GM12878 (cell line): ENCODE measurements around the gene WARS2. TPM values are rescaled to one million over a fixed set of nuclear protein-coding genes. Genes with fewer than 3 reads are reported as not detected.

Experiments used
- ATAC-seq: fragments of 200-7000 bp; cut with Tn5 transposase; 3 replicates; pipeline ENCODE4 v1.9.1; 2020; ENCODE audit warnings: mild to moderate bottlenecking, moderate library complexity
- BruUV-seq: library from RNA; stranded (reverse); fragments of 400-500 nt; replicated peaks from 2 replicates; lab custom pipeline; 2021; lab: Mats Ljungman, UMichigan
- CTCF ChIA-PET: fragments of 300-600 bp; sonication (Branson Sonifier 250); formaldehyde crosslinking; extraction: SDS; loops from one replicate; lab custom pipeline; 2021; ENCODE audit warnings: inconsistent platforms; lab: Yijun Ruan, JAX
- POLR2A ChIA-PET: fragments of 350-600 bp; formaldehyde crosslinking; extraction: SDS; loops from one replicate; lab custom pipeline; 2021; ENCODE audit warnings: inconsistent platforms; lab: Charles Lee
- RAD21 ChIA-PET: fragments of 300-600 bp; sonication (Branson Sonifier 250); formaldehyde crosslinking; loops from one replicate; lab custom pipeline; 2023; ENCODE audit warnings: antibody characterized with exemption; ENCODE audit not compliant: unreplicated experiment; lab: Charles Lee
- SMC1A ChIA-PET: fragments of 300-600 bp; sonication (Branson Sonifier 250); formaldehyde crosslinking; loops from one replicate; lab custom pipeline; 2023; ENCODE audit not compliant: unreplicated experiment, uncharacterized antibody; lab: Charles Lee
- DNase-seq: peaks from one replicate; pipeline ENCODE4 v3.0.0-alpha.2; 2011; ENCODE audit warnings: low read depth, low spot score
- FAIRE-seq: peaks from 3 replicates; lab custom pipeline; 2011; peaks lifted over from hg19 to GRCh38; lab: Jason Lieb, UNC
- H2AFZ ChIP-seq: 2 replicates; pipeline ENCODE4 v1.6.0; 2011; ENCODE audit warnings: low read depth, low read length, control low read depth; ENCODE audit not compliant: control insufficient read depth
- H3K27ac ChIP-seq: 2 replicates; pipeline ENCODE4 v1.5.1; 2011; ENCODE audit warnings: control low read depth; ENCODE audit not compliant: control insufficient read depth, insufficient read depth
- H3K27me3 ChIP-seq, 2 experiments: replicated peaks in 1 of 2; 2 replicates each; pipeline versions ENCODE4 v1.6.0 to v1.6.1; 2011; ENCODE audit warnings: low read length in 1 of 2; ENCODE audit not compliant: control insufficient read depth in 2 of 2, insufficient read depth in 2 of 2
- H3K36me3 ChIP-seq, 2 experiments: 2 replicates each; pipeline ENCODE4 v1.5.1; 2011; ENCODE audit warnings: low read length in 1 of 2; ENCODE audit not compliant: control insufficient read depth in 2 of 2, insufficient read depth in 2 of 2
- H3K4me1 ChIP-seq: 2 replicates; pipeline ENCODE4 v1.6.1; 2011; ENCODE audit warnings: mild to moderate bottlenecking, low read length, moderate library complexity, mixed read lengths; ENCODE audit not compliant: control insufficient read depth, insufficient read depth
- H3K4me2 ChIP-seq: 2 replicates; pipeline ENCODE4 v1.6.0; 2011; ENCODE audit warnings: control low read depth; ENCODE audit not compliant: control insufficient read depth, insufficient read depth
- H3K4me3 ChIP-seq: fragments of 200-600 bp; sonication (generic); 2 replicates; pipeline ENCODE4 v1.5.1; 2016
- H3K79me2 ChIP-seq: 2 replicates; pipeline ENCODE4 v1.6.0; 2011; ENCODE audit warnings: low read length; ENCODE audit not compliant: control insufficient read depth, insufficient read depth
- H3K9ac ChIP-seq: 2 replicates; pipeline ENCODE4 v1.8.0; 2011; ENCODE audit warnings: low read length, control low read depth, mixed read lengths; ENCODE audit not compliant: control insufficient read depth, insufficient read depth
- H3K9me3 ChIP-seq: replicated peaks from 3 replicates; pipeline ENCODE4 v1.5.1; 2011; ENCODE audit warnings: mild to moderate bottlenecking, low read length; ENCODE audit not compliant: control insufficient read depth, insufficient read depth
- H4K20me1 ChIP-seq: 2 replicates; pipeline ENCODE4 v1.6.0; 2011; ENCODE audit not compliant: control insufficient read depth, insufficient read depth
- BRCA1 ChIP-seq: IDR thresholded peaks from 2 replicates; pipeline ENCODE4 v1.6.1; 2011; ENCODE audit warnings: low read depth, low read length, improper control_type of control experiment
- MXI1 ChIP-seq: fragments of 150-350 bp; IDR thresholded peaks from 2 replicates; pipeline ENCODE4 v1.6.1; 2011; ENCODE audit warnings: low read depth, mild to moderate bottlenecking, inconsistent platforms, low read length, improper control_type of control experiment
- NFYB ChIP-seq: IDR thresholded peaks from 2 replicates; pipeline ENCODE4 v1.6.1; 2011; ENCODE audit warnings: low read depth, mild to moderate bottlenecking, low read length, improper control_type of control experiment, moderate library complexity; ENCODE audit not compliant: insufficient read depth
- NR2C1 ChIP-seq: fragments of 450-650 bp; IDR thresholded peaks from 2 replicates; pipeline ENCODE4 v1.6.1; 2017; ENCODE audit warnings: antibody characterized with exemption, mild to moderate bottlenecking, moderate library complexity
- RB1 ChIP-seq: fragments of 450-650 bp; formaldehyde crosslinking; IDR thresholded peaks from 2 replicates; pipeline ENCODE4 v1.6.1; 2017; ENCODE audit warnings: mild to moderate bottlenecking, borderline replicate concordance
- SPI1 ChIP-seq: IDR thresholded peaks from 2 replicates; pipeline ENCODE4 v1.6.1; 2011; ENCODE audit warnings: low read depth, mild to moderate bottlenecking, low read length, moderate library complexity, borderline replicate concordance; ENCODE audit not compliant: insufficient read depth
- SRF ChIP-seq, 2 experiments: IDR thresholded peaks; 2 replicates each; pipeline ENCODE4 v1.6.1; 2011; ENCODE audit warnings: low read depth in 2 of 2, low read length in 2 of 2, mild to moderate bottlenecking in 1 of 2, moderate library complexity in 1 of 2
- TAF1 ChIP-seq: IDR thresholded peaks from 2 replicates; pipeline ENCODE4 v1.6.1; 2011; ENCODE audit warnings: mild to moderate bottlenecking, low read depth, low read length, borderline replicate concordance
- TARDBP ChIP-seq: IDR thresholded peaks from 2 replicates; pipeline ENCODE4 v1.6.1; 2016; ENCODE audit warnings: borderline replicate concordance
- ZZZ3 ChIP-seq: IDR thresholded peaks from 2 replicates; pipeline ENCODE4 v1.6.1; 2011; ENCODE audit warnings: low read depth; ENCODE audit not compliant: control insufficient read depth, insufficient read length
- WGBS: methylation state at CpG from one replicate; pipeline ENCODE4 v1.1.6; 2016; ENCODE audit warnings: low lambda C conversion rate; ENCODE audit not compliant: insufficient replicate concordance, insufficient coverage; ENCODE audit errors: missing lambda C conversion rate; 5-methylcytosine and 5-hydroxymethylcytosine counted together
- in situ Hi-C: fragments of 300-500 bp; cut with MboI; formaldehyde crosslinking; loops from 9 replicates; pipeline ENCODE4 v1.14.3; 2018; ENCODE audit warnings: mixed read lengths
- intact Hi-C: fragments of 100-400 bp; cut with micrococcal nuclease; formaldehyde crosslinking; loops from one replicate; pipeline ENCODE4 v1.14.2; 2022; ENCODE audit not compliant: unreplicated experiment
- polyA plus RNA-seq, 11 experiments: library from polyadenylated mRNA; depleted of rRNA in 4 of 11; unstranded in 6 of 11; stranded (reverse) in 5 of 11; fragments of >200 nt; fragmentation: Nextera tagmentation in 4 of 11; fragmentation: Illumina TruSeq in 1 of 11; extraction: Ambion mirVana in 4 of 11; extraction: Trizol in 1 of 11; gene quantifications; 1 replicate in 1 of 11; 2 replicates in 10 of 11; pipeline versions ENCODE4 v1.2.1 to v1.2.3, GENCODE V29; 2011 to 2016; ENCODE audit warnings: inconsistent platforms in 2 of 11, missing spikeins in 2 of 11, low read depth in 1 of 11
- total RNA-seq, 4 experiments: library from RNA; depleted of rRNA in 3 of 4; stranded (reverse); fragments of >200 nt in 3 of 4; fragmentation: Illumina TruSeq in 1 of 4; extraction: Trizol in 1 of 4; gene quantifications; 2 replicates each; pipeline versions ENCODE4 v1.2.1 to v1.2.3, GENCODE V29; 2013 to 2021
- TF ChIP-seq, protein P1 (sequence below): fragments of 450-650 bp; IDR thresholded peaks from 2 replicates; pipeline ENCODE4 v1.6.1; 2017; ENCODE audit warnings: borderline replicate concordance
- TF ChIP-seq, protein P2 (sequence below): IDR thresholded peaks from 2 replicates; pipeline ENCODE4 v1.6.1; 2012; ENCODE audit warnings: mild to moderate bottlenecking, low read depth, low read length

Gene WARS2
- total and polyA plus RNA-seq, 10 of the 15 experiments (the other 5 are each of a cell fraction or from before 2014, with no cell fraction given) = 5.5 to 22.2 (median 14.4) TPM

DNA sequence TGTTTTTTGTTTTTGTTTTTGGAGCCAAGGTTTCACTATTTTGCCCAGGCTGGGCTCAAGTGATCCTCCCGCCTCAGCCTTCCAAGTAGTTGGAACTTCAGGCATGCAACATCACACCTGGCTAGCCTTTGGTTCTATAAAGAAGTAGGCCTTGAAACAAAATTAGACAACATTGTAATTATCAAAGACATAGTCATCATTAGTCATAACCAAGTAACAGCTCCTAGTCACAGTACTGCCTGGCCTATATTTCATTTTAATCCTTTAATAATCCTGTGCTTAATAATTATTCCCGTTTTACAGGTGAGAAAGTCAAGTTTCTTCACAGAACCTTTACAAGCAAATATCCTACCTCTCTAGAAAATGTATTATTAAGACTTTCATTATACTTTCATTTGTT, 100.0 kb downstream of the WARS2 start:
- intact Hi-C loops (no loop called here), in situ Hi-C loops (no loop called here)
- RAD21 ChIA-PET = no interaction called here
- BruUV-seq = no TSS peak
- Histone ChIP-seq H3K27me3 (no peaks in the 10 kb centered on the region), H3K4me3 (no peak overlapping the region), H3K4me2 (no peak overlapping the region), H3K9me3 (no peaks in the 10 kb centered on the region), H3K79me2 (no peaks in the 10 kb centered on the region), H4K20me1 (no peaks in the 10 kb centered on the region), H3K36me3 (no peaks in the 10 kb centered on the region), H3K9ac (no peak overlapping the region), H3K27ac (no peak overlapping the region), H2AFZ (no peak overlapping the region), H3K4me1 (no peaks in the 10 kb centered on the region)
- POLR2A ChIA-PET = no interaction called here
- 100% methylated on average over 2 of the region's 2 CpGs for WGBS
- DNase-seq = no peak
- CTCF ChIA-PET = no interaction called here
- SMC1A ChIA-PET = no interaction called here
- ATAC-seq = no peak
- TF ChIP-seq, protein P1, sequence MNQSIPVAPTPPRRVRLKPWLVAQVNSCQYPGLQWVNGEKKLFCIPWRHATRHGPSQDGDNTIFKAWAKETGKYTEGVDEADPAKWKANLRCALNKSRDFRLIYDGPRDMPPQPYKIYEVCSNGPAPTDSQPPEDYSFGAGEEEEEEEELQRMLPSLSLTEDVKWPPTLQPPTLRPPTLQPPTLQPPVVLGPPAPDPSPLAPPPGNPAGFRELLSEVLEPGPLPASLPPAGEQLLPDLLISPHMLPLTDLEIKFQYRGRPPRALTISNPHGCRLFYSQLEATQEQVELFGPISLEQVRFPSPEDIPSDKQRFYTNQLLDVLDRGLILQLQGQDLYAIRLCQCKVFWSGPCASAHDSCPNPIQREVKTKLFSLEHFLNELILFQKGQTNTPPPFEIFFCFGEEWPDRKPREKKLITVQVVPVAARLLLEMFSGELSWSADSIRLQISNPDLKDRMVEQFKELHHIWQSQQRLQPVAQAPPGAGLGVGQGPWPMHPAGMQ = no peak
- TF ChIP-seq, protein P2, sequence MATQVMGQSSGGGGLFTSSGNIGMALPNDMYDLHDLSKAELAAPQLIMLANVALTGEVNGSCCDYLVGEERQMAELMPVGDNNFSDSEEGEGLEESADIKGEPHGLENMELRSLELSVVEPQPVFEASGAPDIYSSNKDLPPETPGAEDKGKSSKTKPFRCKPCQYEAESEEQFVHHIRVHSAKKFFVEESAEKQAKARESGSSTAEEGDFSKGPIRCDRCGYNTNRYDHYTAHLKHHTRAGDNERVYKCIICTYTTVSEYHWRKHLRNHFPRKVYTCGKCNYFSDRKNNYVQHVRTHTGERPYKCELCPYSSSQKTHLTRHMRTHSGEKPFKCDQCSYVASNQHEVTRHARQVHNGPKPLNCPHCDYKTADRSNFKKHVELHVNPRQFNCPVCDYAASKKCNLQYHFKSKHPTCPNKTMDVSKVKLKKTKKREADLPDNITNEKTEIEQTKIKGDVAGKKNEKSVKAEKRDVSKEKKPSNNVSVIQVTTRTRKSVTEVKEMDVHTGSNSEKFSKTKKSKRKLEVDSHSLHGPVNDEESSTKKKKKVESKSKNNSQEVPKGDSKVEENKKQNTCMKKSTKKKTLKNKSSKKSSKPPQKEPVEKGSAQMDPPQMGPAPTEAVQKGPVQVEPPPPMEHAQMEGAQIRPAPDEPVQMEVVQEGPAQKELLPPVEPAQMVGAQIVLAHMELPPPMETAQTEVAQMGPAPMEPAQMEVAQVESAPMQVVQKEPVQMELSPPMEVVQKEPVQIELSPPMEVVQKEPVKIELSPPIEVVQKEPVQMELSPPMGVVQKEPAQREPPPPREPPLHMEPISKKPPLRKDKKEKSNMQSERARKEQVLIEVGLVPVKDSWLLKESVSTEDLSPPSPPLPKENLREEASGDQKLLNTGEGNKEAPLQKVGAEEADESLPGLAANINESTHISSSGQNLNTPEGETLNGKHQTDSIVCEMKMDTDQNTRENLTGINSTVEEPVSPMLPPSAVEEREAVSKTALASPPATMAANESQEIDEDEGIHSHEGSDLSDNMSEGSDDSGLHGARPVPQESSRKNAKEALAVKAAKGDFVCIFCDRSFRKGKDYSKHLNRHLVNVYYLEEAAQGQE = no peak
- TF ChIP-seq SRF (IDR thresholded peaks at IDR 0.05; ENCODE audit: low read depth in 2 of 2, low read length in 2 of 2) = no peak
- no peak for TF ChIP-seq RB1
- TF ChIP-seq SPI1 = no peak
- no peak for TF ChIP-seq NR2C1
- TF ChIP-seq TARDBP = no peak
- TF ChIP-seq MXI1 = no peak
- no peak for TF ChIP-seq TAF1
- TF ChIP-seq ZZZ3 = no peak
- no peak for TF ChIP-seq BRCA1
- TF ChIP-seq NFYB = no peak
- no peak for FAIRE-seq
